CD8-positive, alpha-beta memory T cell (primary cell): ENCODE data around the gene C10orf90. TPM values are rescaled to one million over a fixed set of nuclear protein-coding genes. Genes with fewer than 3 reads are reported as not detected.

Experiments used
- CTCF ChIA-PET: fragments of 350-600 bp; sonication (Branson Sonifier 250); formaldehyde crosslinking; loops from one replicate; lab custom pipeline; 2021; ENCODE audit warnings: antibody characterized with exemption; lab: Charles Lee
- POLR2A ChIA-PET: fragments of 350-600 bp; sonication (Branson Sonifier 250); formaldehyde crosslinking; loops from one replicate; lab custom pipeline; 2021; ENCODE audit warnings: antibody characterized with exemption; lab: Charles Lee
- DNase-seq, 5 donors: peaks; one replicate each; pipeline versions ENCODE4 v3.0.0 to v3.0.0-alpha.2; 2020 to 2022; ENCODE audit warnings: mixed read lengths in 1 of 5
- H3K27ac ChIP-seq: one replicate; pipeline ENCODE4 v1.7.0; 2013; ENCODE audit warnings: low read depth, mild to moderate bottlenecking, low read length, moderate library complexity
- H3K27me3 ChIP-seq: 2 replicates; pipeline ENCODE4 v1.7.0; 2013; ENCODE audit warnings: low read length, mild to moderate bottlenecking; ENCODE audit not compliant: insufficient read depth, poor library complexity, severe bottlenecking
- H3K36me3 ChIP-seq: 2 replicates; pipeline ENCODE4 v1.7.0; 2013; ENCODE audit warnings: mild to moderate bottlenecking, low read length, moderate library complexity; ENCODE audit not compliant: insufficient read depth
- H3K4me1 ChIP-seq: 2 replicates; pipeline ENCODE4 v1.7.0; 2013; ENCODE audit warnings: mild to moderate bottlenecking, low read length, moderate library complexity; ENCODE audit not compliant: insufficient read depth
- H3K4me3 ChIP-seq: 2 replicates; pipeline ENCODE4 v1.7.0; 2013; ENCODE audit warnings: mild to moderate bottlenecking, low read length
- H3K9me3 ChIP-seq: 2 replicates; pipeline ENCODE4 v1.7.0; 2013; ENCODE audit warnings: mild to moderate bottlenecking, low read length
- H3K27ac Mint-ChIP-seq, 8 donors: one replicate each; pipeline ENCODE4 v1.8.0; 2020 to 2021; ENCODE audit warnings: mixed read lengths in 8 of 8, mild to moderate bottlenecking in 6 of 8, inconsistent platforms in 3 of 8, moderate library complexity in 3 of 8
- H3K27me3 Mint-ChIP-seq, 2 donors: one replicate each; pipeline ENCODE4 v1.8.0; 2020 to 2021; ENCODE audit warnings: mixed read lengths in 2 of 2, mild to moderate bottlenecking in 1 of 2, moderate library complexity in 1 of 2
- H3K36me3 Mint-ChIP-seq, 3 donors: one replicate each; pipeline ENCODE4 v1.8.0; 2020 to 2021; ENCODE audit warnings: mixed read lengths in 3 of 3, inconsistent platforms in 1 of 3, mild to moderate bottlenecking in 1 of 3
- H3K4me1 Mint-ChIP-seq, 3 donors: one replicate each; pipeline ENCODE4 v1.8.0; 2020 to 2021; ENCODE audit warnings: mixed read lengths in 3 of 3, inconsistent platforms in 1 of 3, mild to moderate bottlenecking in 1 of 3
- H3K4me3 Mint-ChIP-seq, 7 donors: one replicate each; pipeline ENCODE4 v1.8.0; 2020 to 2021; ENCODE audit warnings: mixed read lengths in 7 of 7, mild to moderate bottlenecking in 6 of 7, moderate library complexity in 4 of 7, inconsistent platforms in 2 of 7
- H3K9me3 Mint-ChIP-seq, 5 donors: one replicate each; pipeline ENCODE4 v1.8.0; 2020 to 2022; ENCODE audit warnings: mixed read lengths in 5 of 5, mild to moderate bottlenecking in 3 of 5, moderate library complexity in 2 of 5, inconsistent platforms in 1 of 5
- polyA plus RNA-seq: library from polyadenylated mRNA; unstranded; fragments of 300-500 nt; fragmentation: Illumina TruSeq; gene quantifications from one replicate; pipeline ENCODE4 v1.2.3, GENCODE V29; 2021
- total RNA-seq, 2 experiments: library from RNA; stranded (reverse); gene quantifications; one replicate each; pipeline ENCODE4 v1.2.3, GENCODE V29; 2021

The C10orf90 gene
- total and polyA plus RNA-seq, 3 experiments from 2014 or later, result not detected

DNA sequence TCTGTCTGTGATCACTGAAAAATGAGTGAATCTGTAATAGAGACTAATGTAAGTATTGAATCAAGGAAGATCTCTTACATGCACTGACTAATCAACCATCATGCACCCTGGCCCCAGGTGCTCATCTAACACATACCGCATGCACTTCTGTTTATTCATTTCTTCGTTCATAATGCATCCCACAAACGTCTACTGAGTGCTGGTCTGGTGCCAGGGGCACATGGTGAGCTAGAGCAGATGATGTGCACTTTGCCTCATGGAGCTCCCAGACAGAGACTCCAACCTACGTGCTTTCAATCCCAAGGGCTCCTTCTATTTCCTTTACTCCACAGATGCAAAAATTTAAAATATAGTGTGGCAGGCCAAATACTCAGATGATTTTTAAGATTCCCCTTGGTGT, 10.7 kb downstream of the C10orf90 start:
- Histone ChIP-seq H3K4me1 (no peaks in the 10 kb centered on the region), H3K9me3 (no peaks in the 10 kb centered on the region), H3K36me3 (no peaks in the 10 kb centered on the region), H3K4me3 (no peak overlapping the region), H3K27me3 (no peaks in the 10 kb centered on the region), H3K27ac (no peak overlapping the region)
- Mint-ChIP-seq H3K36me3 (no peaks in the 10 kb centered on the region), H3K9me3 (peaks cover 0 to 4% (median 0%) of the 10 kb centered on the region in 5 donors), H3K27ac (no peak overlapping the region), H3K4me1 (peaks cover 0 to 2% (median 0%) of the 10 kb centered on the region in 3 donors), H3K4me3 (no peak overlapping the region), H3K27me3 (peaks cover 0 to 2% of the 10 kb centered on the region in 2 donors)
- CTCF ChIA-PET, result no interaction called here
- DNase-seq, result no peak
- POLR2A ChIA-PET, result no interaction called here

DNA sequence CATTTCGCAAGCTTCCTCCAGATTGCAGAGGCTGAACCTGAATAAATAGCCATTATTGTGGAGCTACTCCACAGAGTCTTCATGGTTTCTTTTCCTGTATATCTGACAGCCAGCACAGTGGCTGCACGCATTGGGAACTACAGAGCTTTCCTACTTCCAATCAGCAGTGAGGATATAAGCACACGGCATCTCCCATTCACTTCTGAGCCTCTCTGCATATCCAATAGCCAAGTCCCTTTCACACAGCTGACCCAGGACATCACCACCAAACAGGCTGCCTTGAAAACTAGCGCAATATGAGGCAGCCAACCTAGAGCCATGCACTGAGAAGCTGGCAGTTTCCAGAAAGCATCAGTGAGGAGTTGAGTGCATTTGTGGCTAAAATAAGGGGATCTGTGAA, 11.6 kb downstream of the C10orf90 start:
- ChIA-PET POLR2A (no interaction called here), CTCF (no interaction called here)
- no peak overlapping the region for H3K27ac Mint-ChIP-seq
- peaks cover 0 to 2% of the 10 kb centered on the region in 2 donors for H3K27me3 Mint-ChIP-seq
- H3K9me3 Mint-ChIP-seq, result peaks cover 0 to 4% (median 0%) of the 10 kb centered on the region in 5 donors
- H3K27ac ChIP-seq, result no peak overlapping the region
- H3K36me3 ChIP-seq, result no peaks in the 10 kb centered on the region
- H3K4me3 ChIP-seq, result no peak overlapping the region
- H3K4me3 Mint-ChIP-seq, result no peak overlapping the region
- no peak for DNase-seq
- H3K4me1 ChIP-seq, result no peaks in the 10 kb centered on the region
- H3K27me3 ChIP-seq, result no peaks in the 10 kb centered on the region
- peaks cover 0 to 2% (median 0%) of the 10 kb centered on the region in 3 donors for H3K4me1 Mint-ChIP-seq
- H3K9me3 ChIP-seq, result no peaks in the 10 kb centered on the region
- H3K36me3 Mint-ChIP-seq, result no peaks in the 10 kb centered on the region

DNA sequence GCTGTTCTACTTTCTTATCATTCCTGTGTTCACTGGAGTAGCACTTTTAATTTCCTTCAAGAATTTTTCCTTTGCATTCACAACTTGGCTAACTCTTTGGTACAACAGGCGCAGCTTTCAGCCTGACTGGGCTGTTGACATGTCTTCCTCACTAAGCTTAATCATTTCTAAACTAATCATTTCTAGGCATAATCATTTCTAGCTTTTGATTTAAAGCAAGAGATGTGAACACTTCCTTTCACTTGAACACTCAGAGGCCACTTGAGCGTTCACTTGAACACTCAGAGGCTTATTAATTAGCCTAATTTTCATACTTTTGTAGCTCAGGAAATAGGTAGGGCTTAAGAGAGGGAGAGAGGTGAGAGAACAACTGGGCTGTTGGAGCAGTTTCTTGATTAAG, 15.9 kb downstream of the C10orf90 start:
- no peaks in the 10 kb centered on the region for H3K9me3 ChIP-seq

DNA sequence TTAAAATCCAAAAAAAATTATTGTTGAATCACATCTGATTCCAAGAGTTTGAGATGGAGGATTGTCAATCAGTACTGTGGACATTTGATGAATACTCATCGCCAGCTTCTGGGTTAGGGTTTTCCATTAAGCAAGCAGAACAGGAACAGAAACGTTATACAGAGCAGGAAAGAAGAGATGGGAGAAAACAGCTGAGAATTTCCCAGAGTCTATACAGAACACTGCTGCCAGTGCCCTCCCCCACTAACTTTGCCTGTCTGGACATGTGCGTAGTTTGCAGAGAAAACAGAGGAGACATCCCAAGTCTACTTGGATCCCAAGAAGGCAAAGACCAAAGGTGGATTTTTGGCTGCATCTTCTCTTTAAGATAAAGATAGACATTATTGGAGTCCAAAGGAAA, 19.0 kb downstream of the C10orf90 start:
- ChIA-PET POLR2A (no interaction called here), CTCF (no interaction called here)
- H3K27ac ChIP-seq, result no peak overlapping the region
- H3K27me3 ChIP-seq, result no peaks in the 10 kb centered on the region
- H3K9me3 ChIP-seq, result no peaks in the 10 kb centered on the region
- Mint-ChIP-seq H3K9me3 (peaks cover 0 to 5% (median 2%) of the 10 kb centered on the region in 5 donors), H3K4me1 (no peaks in the 10 kb centered on the region), H3K36me3 (no peaks in the 10 kb centered on the region), H3K27me3 (no peaks in the 10 kb centered on the region), H3K27ac (no peak overlapping the region), H3K4me3 (no peak overlapping the region)
- no peaks in the 10 kb centered on the region for H3K36me3 ChIP-seq
- no peak for DNase-seq
- H3K4me3 ChIP-seq, result no peak overlapping the region
- no peaks in the 10 kb centered on the region for H3K4me1 ChIP-seq

More for the DNA sequence above, 15.9 kb downstream of the C10orf90 start:
- Histone ChIP-seq H3K4me1 (no peaks in the 10 kb centered on the region), H3K36me3 (no peaks in the 10 kb centered on the region), H3K4me3 (no peak overlapping the region), H3K27ac (no peak overlapping the region), H3K27me3 (no peaks in the 10 kb centered on the region)
- no peak for DNase-seq
- Mint-ChIP-seq H3K27me3 (no peaks in the 10 kb centered on the region), H3K9me3 (peaks cover 0 to 3% (median 0%) of the 10 kb centered on the region in 5 donors), H3K4me1 (no peaks in the 10 kb centered on the region), H3K27ac (no peak overlapping the region), H3K4me3 (no peak overlapping the region), H3K36me3 (no peaks in the 10 kb centered on the region)
- POLR2A ChIA-PET, result no interaction called here
- CTCF ChIA-PET, result no interaction called here

DNA sequence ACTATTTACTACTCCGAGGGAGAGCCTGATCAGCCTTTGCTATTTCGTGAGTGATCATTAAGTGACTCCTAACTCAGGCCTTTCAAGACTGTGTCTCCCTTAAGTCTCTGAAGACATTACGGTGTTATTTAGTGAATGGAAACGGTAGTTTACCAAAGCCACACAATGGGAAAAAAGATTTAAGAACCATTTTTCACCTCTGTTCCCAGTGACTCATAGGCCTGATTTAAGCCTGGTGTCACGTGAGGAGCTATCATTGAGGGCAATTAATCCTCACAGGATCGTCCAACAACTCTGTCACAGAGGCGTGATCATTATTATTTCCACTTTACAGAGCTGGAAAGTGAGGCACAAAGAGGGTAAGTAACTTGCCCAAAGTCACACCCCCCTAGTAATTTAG, 20.3 kb downstream of the C10orf90 start:
- Histone ChIP-seq H3K4me3 (no peak overlapping the region), H3K9me3 (no peaks in the 10 kb centered on the region), H3K36me3 (no peaks in the 10 kb centered on the region), H3K27me3 (no peaks in the 10 kb centered on the region), H3K27ac (no peak overlapping the region), H3K4me1 (no peaks in the 10 kb centered on the region)
- CTCF ChIA-PET, result no interaction called here
- POLR2A ChIA-PET, result no interaction called here
- H3K27ac Mint-ChIP-seq, result no peak overlapping the region
- no peaks in the 10 kb centered on the region for H3K27me3 Mint-ChIP-seq
- H3K9me3 Mint-ChIP-seq, result peaks cover 0 to 5% (median 2%) of the 10 kb centered on the region in 5 donors
- no peaks in the 10 kb centered on the region for H3K36me3 Mint-ChIP-seq
- DNase-seq, result no peak
- H3K4me1 Mint-ChIP-seq, result no peaks in the 10 kb centered on the region
- H3K4me3 Mint-ChIP-seq, result no peak overlapping the region

DNA sequence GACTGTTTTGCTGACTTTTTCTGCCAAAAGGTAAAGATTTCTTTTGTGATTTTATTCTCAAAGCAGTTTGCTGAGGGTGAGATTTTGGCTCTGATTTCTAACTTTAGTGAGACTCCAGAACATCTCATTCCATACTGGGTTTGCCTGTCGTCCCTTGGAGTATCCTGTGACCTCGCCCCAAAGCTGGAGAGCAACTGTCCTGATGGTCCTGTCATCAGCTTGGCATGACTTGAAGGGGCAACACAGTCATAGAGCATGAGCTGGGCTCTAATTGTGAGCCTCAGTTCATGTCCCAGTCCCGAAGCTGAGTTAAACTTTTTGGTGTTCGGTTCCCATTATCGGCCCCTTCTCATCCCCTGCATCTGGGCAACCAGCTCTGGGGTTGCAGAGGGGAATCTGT, 23.4 kb downstream of the C10orf90 start:
- Histone ChIP-seq H3K4me1 (no peaks in the 10 kb centered on the region), H3K27ac (no peak overlapping the region), H3K9me3 (no peaks in the 10 kb centered on the region), H3K27me3 (no peaks in the 10 kb centered on the region), H3K4me3 (no peak overlapping the region), H3K36me3 (no peaks in the 10 kb centered on the region)
- Mint-ChIP-seq H3K27me3 (no peaks in the 10 kb centered on the region), H3K27ac (no peak overlapping the region), H3K4me1 (no peaks in the 10 kb centered on the region), H3K9me3 (peaks cover 0 to 8% (median 3%) of the 10 kb centered on the region in 5 donors), H3K36me3 (no peaks in the 10 kb centered on the region), H3K4me3 (peak overlapping the region in 1 of 7 donors; percentile 13)
- CTCF ChIA-PET, result no interaction called here
- no peak for DNase-seq
- POLR2A ChIA-PET, result no interaction called here

DNA sequence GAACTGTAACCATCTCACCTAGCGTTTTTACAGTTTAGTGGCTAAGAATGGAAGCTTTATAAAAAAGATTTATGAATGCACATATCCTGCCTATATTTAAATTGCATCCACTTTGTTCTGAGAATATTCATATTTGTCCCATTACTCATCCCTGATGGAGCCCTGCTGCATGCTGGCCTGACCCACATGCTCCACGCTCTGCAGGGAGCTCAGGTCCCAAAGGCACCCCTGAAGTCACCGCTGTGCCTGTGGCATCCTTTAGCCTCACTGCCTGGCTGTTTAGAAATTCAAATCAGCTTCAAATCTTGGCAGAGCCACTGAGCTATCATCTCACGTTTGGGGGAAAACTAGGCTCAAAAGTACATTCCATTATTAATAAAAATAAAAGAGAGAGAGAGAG, 24.4 kb downstream of the C10orf90 start:
- Mint-ChIP-seq H3K27me3 (no peaks in the 10 kb centered on the region), H3K4me3 (no peak overlapping the region), H3K27ac (no peak overlapping the region), H3K4me1 (no peaks in the 10 kb centered on the region), H3K9me3 (peaks cover 0 to 8% (median 6%) of the 10 kb centered on the region in 5 donors), H3K36me3 (no peaks in the 10 kb centered on the region)
- ChIA-PET CTCF (no interaction called here), POLR2A (no interaction called here)
- H3K27ac ChIP-seq, result no peak overlapping the region
- no peaks in the 10 kb centered on the region for H3K4me1 ChIP-seq
- no peaks in the 10 kb centered on the region for H3K9me3 ChIP-seq
- H3K36me3 ChIP-seq, result no peaks in the 10 kb centered on the region
- no peak overlapping the region for H3K4me3 ChIP-seq
- no peaks in the 10 kb centered on the region for H3K27me3 ChIP-seq
- DNase-seq, result no peak

DNA sequence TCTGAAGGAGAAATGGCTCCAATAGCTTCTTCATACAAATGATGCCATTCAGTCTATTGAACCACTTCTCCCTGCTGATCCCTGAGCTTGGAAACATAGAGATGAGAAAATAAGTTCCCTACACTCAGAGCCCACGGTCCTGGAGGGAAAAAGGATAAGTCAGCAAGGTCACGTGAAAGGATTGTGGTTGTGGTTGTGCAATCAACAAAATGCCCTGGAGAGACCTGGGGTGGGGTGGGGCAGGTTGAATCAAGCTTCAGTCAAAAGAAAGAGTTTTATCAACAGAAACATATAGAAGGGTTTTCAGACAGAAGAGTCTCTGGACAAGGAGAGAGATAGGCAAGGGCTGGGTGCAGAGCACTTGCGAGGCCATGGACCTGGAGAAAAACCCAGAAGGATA, 30.1 kb downstream of the C10orf90 start:
- H3K4me3 Mint-ChIP-seq, result no peak overlapping the region
- ChIA-PET CTCF (no interaction called here), POLR2A (no interaction called here)
- H3K27me3 Mint-ChIP-seq, result no peaks in the 10 kb centered on the region
- Histone ChIP-seq H3K4me3 (no peak overlapping the region), H3K27me3 (no peaks in the 10 kb centered on the region), H3K9me3 (no peaks in the 10 kb centered on the region), H3K4me1 (no peaks in the 10 kb centered on the region), H3K27ac (no peak overlapping the region), H3K36me3 (no peaks in the 10 kb centered on the region)
- no peak for DNase-seq
- no peak overlapping the region for H3K27ac Mint-ChIP-seq
- no peaks in the 10 kb centered on the region for H3K36me3 Mint-ChIP-seq
- H3K4me1 Mint-ChIP-seq, result no peaks in the 10 kb centered on the region
- peaks cover 0 to 9% (median 4%) of the 10 kb centered on the region in 5 donors for H3K9me3 Mint-ChIP-seq

DNA sequence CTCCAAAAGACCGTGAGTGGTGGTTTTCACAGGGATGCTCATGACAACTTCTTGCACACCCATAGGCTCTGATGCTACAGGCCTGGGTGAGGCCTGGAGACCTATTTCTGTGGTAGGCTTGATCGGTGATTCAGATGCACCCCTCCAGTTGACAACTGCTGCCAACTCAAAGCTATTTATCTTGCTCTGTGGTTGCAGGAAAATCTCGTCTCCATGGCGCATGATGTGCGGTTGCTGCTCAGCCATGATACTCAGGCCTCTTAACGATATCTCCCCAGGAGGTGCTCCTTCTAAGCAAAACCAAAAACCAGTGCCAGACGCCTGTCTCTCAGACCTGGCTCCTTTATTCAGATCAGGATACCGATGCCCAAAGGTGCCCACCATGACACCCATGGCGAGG, 31.4 kb downstream of the C10orf90 start:
- no peaks in the 10 kb centered on the region for H3K4me1 Mint-ChIP-seq
- H3K27me3 ChIP-seq, result no peaks in the 10 kb centered on the region

More for the DNA sequence above, 31.4 kb downstream of the C10orf90 start:
- Mint-ChIP-seq H3K4me3 (no peak overlapping the region), H3K36me3 (no peaks in the 10 kb centered on the region), H3K27me3 (peaks cover 0 to 3% of the 10 kb centered on the region in 2 donors), H3K9me3 (peaks cover 0 to 7% (median 4%) of the 10 kb centered on the region in 5 donors), H3K27ac (no peak overlapping the region)
- Histone ChIP-seq H3K4me1 (no peaks in the 10 kb centered on the region), H3K36me3 (no peaks in the 10 kb centered on the region), H3K4me3 (no peak overlapping the region), H3K27ac (no peak overlapping the region), H3K9me3 (no peaks in the 10 kb centered on the region)
- ChIA-PET POLR2A (no interaction called here), CTCF (no interaction called here)
- DNase-seq, result no peak
